Bone marrow (tissue), 2 donors: ENCODE data around the gene ATP5PO.
A peak's percentile ranks its signal among the peaks of the same experiment; 100 is the strongest.

Source experiments
- DNase-seq, 2 donors: peaks; one replicate each; lab custom pipeline; 2025; lab: John Stamatoyannopoulos, UW

ATP5PO gene

GRCh38 chr21:33898586-33898985, 17.0 kb downstream of the ATP5PO start:
- no peak for DNase-seq

GRCh38 chr21:33897739-33898138, 17.9 kb downstream of the ATP5PO start:
- no peak for DNase-seq

GRCh38 chr21:33897098-33897497, 18.5 kb downstream of the ATP5PO start:
- DNase-seq, result no peak

GRCh38 chr21:33896691-33897090, 18.9 kb downstream of the ATP5PO start:
- DNase-seq, result no peak

- DNase-seq, result no peak
Measured at GRCh38 chr21:33895356-33895755, 20.2 kb downstream of the ATP5PO start.

GRCh38 chr21:33894736-33895288, 20.8 kb downstream of the ATP5PO start:
- DNase-seq, result peak; percentile 2 to 79

GRCh38 chr21:33893917-33894316, 21.7 kb downstream of the ATP5PO start:
- no peak for DNase-seq

GRCh38 chr21:33892853-33893252, 22.8 kb downstream of the ATP5PO start:
- no peak for DNase-seq

GRCh38 chr21:33890187-33890586, 25.4 kb downstream of the ATP5PO start:
- no peak for DNase-seq

GRCh38 chr21:33886321-33886720, 29.3 kb downstream of the ATP5PO start:
- DNase-seq, result no peak

GRCh38 chr21:33885172-33885514, 30.5 kb downstream of the ATP5PO start:
- no peak for DNase-seq

- no peak for DNase-seq
Measured at GRCh38 chr21:33884376-33885171, 31.0 kb downstream of the ATP5PO start.

- no peak for DNase-seq
Measured at GRCh38 chr21:33883118-33883517, 32.5 kb downstream of the ATP5PO start.

- no peak for DNase-seq
Measured at GRCh38 chr21:33881689-33882440, 33.7 kb downstream of the ATP5PO start.

GRCh38 chr21:33880626-33881025, 35.0 kb downstream of the ATP5PO start:
- no peak for DNase-seq

- DNase-seq, result no peak
Measured at GRCh38 chr21:33878824-33879223, 36.8 kb downstream of the ATP5PO start.

GRCh38 chr21:33875026-33875695, 40.4 kb downstream of the ATP5PO start:
- no peak for DNase-seq

GRCh38 chr21:33874161-33874560, 41.4 kb downstream of the ATP5PO start:
- no peak for DNase-seq

GRCh38 chr21:33872881-33873515, 42.6 kb downstream of the ATP5PO start:
- DNase-seq, result no peak

GRCh38 chr21:33871171-33871570, 44.4 kb downstream of the ATP5PO start:
- no peak for DNase-seq

- DNase-seq, result no peak
Measured at GRCh38 chr21:33870768-33871167, 44.8 kb downstream of the ATP5PO start.

GRCh38 chr21:33869873-33870272, 45.7 kb downstream of the ATP5PO start:
- DNase-seq, result no peak
